GM21528 (cell line): Measurements from ENCODE around the gene WHAMM.
"Not testable (repeated sequence)": the region's sequence is repeated elsewhere in the genome, so short reads cannot be mapped to it uniquely, and the experiment has no call there.

Experiments
- ATAC-seq: cut with Tn5 transposase; IDR thresholded peaks from one replicate; pipeline ENCODE4 v1.9.1; 2021; ENCODE audit warnings: mild to moderate bottlenecking, moderate library complexity; ENCODE audit not compliant: unreplicated experiment, low FRiP score

WHAMM gene

DNA sequence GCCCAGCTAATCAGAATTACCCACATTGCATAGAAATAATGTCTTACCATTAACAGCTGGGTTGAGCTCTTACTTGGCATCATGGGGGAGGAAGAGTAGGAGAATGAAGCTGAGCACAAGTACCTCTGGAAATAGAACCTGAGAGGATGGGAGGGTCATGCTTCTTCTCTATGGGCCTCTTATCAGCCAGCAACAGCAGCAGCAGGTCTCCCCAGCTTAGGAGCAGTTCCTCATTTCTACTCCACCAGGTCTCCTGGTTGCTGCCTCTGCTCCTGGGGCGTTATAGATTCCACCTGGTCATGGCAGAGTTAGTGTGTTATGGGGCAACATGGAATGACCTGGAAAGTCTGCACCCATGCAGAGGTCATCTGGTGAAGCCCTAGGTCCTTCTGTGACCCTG, 6.9 kb upstream of the WHAMM start:
- no peak for ATAC-seq

DNA sequence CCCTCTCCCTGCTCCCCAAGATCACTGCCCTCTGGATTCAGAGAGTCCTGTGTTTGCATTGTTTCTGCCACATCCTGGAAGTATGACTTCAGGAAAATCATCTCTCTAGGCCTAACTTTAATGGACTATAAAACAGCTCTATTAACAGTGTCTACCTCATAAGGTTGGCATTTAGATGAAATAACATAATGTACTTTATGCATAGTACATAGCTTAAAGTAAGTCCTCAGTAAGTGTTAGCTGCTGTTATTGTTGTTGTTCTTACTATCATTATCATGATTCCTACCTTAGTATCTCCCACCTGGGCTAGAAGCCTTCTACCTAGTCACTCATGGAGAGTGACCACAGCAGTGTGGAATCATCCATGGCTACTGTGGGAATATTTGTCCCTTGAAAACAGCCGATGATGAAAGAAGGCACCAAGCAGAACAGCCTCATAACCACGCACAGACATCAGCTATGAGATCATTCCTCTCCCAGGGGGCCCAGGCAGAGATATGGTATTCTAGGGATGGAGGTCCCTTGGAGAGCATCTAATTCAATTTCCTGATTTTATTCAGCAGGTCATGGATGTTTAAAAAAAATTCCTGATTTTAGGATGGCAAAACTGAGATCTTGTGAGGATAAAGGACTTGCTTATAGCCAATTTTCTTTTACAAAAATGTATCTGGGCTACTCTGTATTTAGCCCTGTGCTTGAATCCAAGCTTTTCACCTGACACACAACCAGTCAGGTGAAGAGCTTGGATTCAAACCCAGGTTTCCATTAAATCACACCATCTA, 5.4 kb upstream of the WHAMM start:
- no peak for ATAC-seq

DNA sequence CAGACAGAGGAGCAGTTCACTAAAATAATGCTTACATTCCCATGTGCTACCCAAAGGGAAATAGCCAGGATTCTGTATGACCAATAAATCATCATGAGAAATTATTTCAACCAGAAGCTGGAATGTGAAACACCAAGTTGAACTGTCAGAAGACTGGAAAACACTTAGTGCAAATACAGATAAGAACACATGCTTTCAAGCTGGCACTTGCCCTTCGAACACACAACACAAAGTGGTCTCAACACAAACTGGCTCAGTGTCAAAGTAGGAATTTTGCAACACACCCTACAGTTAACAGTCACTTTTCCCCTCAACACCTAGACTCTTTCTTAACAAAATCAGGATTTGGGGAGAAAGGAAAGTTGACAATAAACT, 4.9 kb upstream of the WHAMM start:
- ATAC-seq = no peak

DNA sequence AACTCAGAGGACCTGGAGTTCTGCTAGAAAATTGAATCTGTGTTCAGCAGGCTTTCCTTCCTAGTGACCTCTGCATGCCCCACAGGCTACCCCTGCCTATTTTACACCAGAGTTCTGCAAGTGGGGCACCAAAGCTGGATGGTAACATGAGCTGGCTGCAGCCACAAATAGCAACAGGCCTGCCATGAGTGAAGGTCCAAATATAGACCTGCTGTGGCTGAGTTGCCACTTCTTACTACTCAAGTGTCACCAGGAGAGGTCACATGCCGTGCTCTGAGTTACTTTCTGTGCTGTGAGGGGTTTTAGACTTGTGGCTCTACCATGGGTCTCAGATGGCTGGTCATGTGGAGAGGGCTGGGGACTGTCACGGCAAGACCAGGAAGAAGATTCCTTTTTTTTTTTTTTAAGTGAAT, 3.4 kb upstream of the WHAMM start, which contains the start of gene FSD2:
FSD2 (minus strand) TSS at position 76 of the 413 bp plus-strand sequence. CDS start 18,679 bp downstream, outside the sequence.
- peak; percentile 54 for ATAC-seq

GRCh38 chr15:82807920-82808633, 1.4 kb upstream of the WHAMM start:
- ATAC-seq = no peak

DNA sequence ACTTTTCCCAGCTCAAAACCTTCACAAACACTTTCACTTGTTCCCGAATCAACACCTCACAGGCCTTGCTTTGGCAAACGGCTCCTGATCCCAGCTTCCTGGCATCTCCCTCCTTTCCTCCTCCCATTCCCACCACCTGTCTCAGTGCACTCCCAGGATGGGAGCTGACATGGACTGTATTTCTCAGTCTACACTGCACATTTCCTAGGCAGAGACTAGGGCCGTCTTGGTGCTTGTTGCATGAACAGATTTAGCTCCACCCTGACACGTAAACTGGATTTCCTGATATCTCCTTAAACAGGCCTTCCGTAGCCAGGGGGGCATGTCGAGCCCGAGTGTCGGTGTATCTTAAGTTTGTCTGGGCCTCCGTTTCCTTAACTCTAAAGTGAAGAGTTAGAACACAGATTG, 790 bp upstream of the WHAMM start:
- no peak for ATAC-seq

DNA sequence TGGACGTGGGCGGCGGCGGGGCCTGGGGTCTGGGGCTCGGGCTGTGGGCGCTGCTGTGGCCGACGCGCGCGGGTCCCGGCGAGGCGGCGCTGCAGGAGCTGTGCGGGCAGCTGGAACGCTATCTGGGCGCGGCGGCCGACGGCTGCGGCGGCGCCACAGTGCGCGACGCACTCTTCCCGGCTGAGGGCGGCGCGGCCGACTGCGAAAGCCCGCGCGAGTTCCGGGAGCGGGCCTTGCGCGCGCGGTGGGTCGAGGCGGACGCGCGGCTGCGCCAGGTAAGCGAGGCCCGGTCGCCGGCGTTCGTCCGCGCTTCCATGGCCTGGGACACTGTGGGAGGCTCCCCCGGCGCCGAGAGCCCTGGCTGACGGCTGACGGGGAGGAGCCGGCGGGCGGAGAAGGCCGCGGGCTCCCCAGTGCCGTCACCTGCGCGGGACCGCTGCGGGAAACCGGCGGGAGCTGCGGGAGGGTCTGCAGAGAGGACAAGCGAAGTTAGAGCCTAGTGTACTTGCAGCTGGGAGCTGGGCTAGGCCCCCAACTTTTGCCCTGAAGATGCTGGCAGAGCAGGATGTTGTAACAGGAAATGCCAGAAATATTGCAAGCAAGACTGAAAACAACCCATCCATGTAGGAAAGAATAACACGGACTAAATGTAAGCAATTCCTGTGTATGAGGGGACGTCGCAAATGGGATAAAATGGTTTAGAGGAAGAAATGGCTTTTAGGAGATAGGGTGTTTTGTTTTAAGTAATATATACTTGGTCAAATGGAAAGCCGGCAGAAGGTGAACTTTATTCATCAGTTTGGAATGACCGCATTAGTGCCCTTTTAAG, 847 bp downstream of the WHAMM start:
- ATAC-seq = peak; percentile 25

DNA sequence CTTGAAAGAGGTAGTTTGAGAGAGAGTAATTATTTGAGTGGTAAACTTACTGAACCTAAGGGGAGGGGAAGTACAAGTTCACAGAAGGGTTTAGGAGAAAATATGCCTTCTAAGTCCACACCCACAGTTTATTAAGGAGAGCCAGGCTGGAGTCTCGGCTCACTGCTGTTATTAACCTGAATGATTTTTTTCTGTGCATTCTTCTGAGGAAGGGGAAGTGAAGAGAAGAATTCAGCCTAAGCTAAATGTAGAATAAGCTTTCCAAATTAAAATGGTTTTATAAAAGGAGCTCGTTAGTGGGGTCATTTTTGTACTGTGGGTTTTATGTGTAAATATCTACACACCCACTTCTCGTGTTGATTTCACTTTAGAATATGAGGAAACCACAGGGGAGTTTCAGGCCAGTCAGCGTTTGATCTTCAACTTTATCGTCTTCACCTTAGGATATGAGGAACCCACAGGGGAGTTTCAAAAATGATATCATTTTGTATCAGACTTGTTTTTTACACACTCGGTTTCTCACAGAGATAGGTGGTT, 1.5 kb downstream of the WHAMM start:
- no peak for ATAC-seq

DNA sequence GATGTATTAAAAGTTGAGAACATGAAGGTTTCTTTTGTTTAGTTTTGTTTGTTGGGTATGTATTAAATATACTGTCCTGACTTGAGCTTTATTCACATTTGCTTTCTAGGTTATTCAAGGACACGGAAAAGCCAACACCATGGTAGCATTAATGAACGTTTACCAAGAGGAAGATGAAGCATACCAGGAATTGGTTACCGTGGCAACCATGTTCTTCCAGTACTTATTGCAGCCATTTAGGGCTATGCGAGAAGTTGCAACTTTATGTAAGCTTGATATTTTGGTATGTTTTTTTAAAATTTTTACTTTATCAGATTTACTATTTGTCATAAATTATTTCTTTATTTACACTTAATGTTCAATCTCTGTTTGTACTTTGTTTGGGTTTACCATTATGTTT, 3.6 kb downstream of the WHAMM start:
- no peak for ATAC-seq

DNA sequence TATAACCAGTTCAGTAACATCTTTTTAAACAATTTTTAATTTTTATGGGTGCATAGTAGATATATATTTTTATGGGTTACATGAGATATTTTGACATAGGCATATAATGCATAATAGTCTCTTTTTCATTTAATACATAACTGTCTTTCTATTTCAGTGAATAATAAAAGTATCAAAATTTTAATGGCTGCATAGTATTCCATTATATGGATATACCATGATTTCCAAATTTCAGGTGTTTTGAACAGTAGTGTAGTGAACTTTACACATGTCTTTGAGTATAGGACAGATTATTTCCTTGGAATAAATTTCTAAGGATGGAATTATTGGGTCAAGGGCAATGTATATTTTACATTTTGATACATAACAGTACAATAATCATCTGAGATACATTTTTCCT, 10.7 kb downstream of the WHAMM start:
- ATAC-seq = no peak

- ATAC-seq = not testable (repeated sequence)
Observed at GRCh38 chr15:82821396-82821795, 12.0 kb downstream of the WHAMM start.

GRCh38 chr15:82821851-82822250, 12.4 kb downstream of the WHAMM start:
- ATAC-seq = not testable (repeated sequence)

DNA sequence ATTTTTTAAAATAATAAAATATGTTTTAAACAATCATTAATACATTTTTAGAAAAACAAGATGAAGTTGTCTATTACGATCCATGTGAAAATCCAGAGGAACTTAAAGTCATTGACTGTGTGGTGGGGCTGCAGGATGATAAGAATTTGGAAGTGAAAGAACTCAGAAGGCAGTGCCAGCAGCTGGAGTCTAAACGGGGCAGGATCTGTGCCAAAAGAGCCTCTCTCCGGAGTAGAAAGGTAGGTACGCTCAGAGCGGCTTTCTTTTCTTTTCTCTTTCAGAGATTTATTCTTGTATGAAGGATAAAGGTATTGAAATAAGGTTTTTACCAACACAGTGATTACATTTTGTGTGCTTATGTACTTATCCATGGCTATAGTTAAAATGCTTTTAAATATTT, 13.6 kb downstream of the WHAMM start:
- no peak for ATAC-seq

GRCh38 chr15:82828075-82828474, 18.6 kb downstream of the WHAMM start:
- no peak for ATAC-seq

DNA sequence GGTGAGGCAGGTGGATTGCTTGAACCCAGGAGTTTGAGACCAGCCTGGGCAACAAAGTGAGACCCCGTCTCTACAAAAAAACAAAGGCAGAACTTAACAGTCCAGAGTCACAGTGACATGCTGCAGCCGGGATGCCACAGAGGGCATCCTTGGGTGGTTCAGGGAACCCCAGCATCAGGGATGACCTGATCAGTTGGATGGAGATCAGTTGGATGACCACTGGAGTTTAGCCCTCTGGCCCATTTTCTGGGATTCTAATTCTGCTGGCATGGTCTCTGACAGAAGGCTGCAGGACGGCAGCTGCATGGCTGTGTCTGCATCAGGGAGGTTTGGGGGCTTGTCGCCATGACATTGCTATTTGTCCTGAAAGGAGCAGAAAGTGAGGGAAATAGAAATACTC, 19.8 kb downstream of the WHAMM start:
- no peak for ATAC-seq

GRCh38 chr15:82830427-82831173, 21.2 kb downstream of the WHAMM start:
- no peak for ATAC-seq

DNA sequence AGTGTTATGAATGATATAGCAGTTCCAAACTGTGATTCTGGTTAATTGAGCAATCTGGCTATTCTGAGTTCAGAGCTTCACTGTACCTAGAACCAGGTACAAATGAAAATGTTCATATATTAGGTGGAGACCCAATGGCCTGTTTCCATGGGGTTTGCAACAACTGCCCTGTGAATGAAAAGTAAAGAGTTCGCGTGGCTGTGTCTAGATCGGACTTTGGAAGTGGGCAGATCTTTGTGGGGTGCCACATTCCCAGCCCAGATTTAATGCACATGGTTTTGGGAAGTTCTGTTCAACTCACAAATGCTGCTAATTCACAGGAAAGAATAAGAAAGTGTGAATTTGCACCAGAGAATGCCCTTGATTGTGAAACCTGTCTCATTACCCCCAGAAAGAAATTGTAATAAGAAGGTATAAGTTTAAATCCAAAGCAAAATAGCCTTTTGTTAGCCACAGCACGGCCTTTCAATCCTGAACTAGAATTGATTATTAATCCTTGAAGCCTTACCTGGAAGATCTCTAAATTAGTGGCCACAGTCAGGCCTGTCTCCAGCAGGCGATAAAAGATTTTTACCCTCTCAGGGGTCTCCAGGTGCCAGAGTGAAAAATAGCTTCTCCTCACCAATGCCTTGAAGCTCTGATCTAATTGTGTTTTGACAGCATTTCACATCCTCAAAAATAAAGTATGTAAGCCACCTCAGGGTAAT, 22.6 kb downstream of the WHAMM start:
- ATAC-seq = no peak

- peak; percentile 90 for ATAC-seq
Observed at GRCh38 chr15:82832601-82833361, 23.4 kb downstream of the WHAMM start.

DNA sequence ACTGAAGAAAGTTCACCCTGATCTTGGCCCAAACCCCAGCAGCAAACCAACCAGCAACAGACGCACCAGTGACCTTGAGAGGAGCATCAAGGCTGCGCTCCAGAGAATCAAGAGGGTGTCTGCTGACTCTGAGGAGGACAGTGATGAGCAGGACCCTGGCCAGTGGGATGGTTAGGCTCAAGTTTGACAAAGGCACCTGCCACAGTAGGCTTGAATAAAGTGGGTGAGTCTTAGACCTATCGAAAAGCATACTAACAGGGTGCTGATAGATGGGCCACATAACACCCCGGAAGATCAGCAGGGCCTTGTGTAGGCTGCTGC, 23.9 kb downstream of the WHAMM start:
- no peak for ATAC-seq
